ENCODE measurements around the gene RALA.
"Not testable (repeated sequence)": the region's sequence is repeated elsewhere in the genome, so short reads cannot be mapped to it uniquely, and the experiment has no call there.

RALA gene

GRCh38 chr7:39686261-39686924 is 63.0 kb downstream of the RALA start:
- DNase-seq (ENCODE audit: low spot score) = no peak

- DNase-seq (ENCODE audit: low spot score) = no peak
Measured at GRCh38 chr7:39688611-39689480, 65.5 kb downstream of the RALA start.

- DNase-seq (ENCODE audit: low spot score) = peak; percentile 34
Measured at GRCh38 chr7:39691821-39692220, 68.4 kb downstream of the RALA start.

- DNase-seq (ENCODE audit: low spot score) = not testable (repeated sequence)
Measured at GRCh38 chr7:39693086-39693485, 69.7 kb downstream of the RALA start.

- DNase-seq (ENCODE audit: low spot score) = no peak
Measured at GRCh38 chr7:39693812-39694211, 70.4 kb downstream of the RALA start.

GRCh38 chr7:39695852-39696586 is 72.6 kb downstream of the RALA start:
- DNase-seq (ENCODE audit: low spot score) = no peak

GRCh38 chr7:39696631-39697030 is 73.3 kb downstream of the RALA start:
- no peak for DNase-seq (ENCODE audit: low spot score)

GRCh38 chr7:39697483-39697882 is 74.1 kb downstream of the RALA start:
- no peak for DNase-seq (ENCODE audit: low spot score)

GRCh38 chr7:39700165-39700564 is 76.8 kb downstream of the RALA start:
- no peak for DNase-seq (ENCODE audit: low spot score)

- DNase-seq (ENCODE audit: low spot score) = no peak
Measured at GRCh38 chr7:39700932-39701331, 77.6 kb downstream of the RALA start.

GRCh38 chr7:39702133-39702532 is 78.8 kb downstream of the RALA start:
- DNase-seq (ENCODE audit: low spot score) = peak; percentile 52

- DNase-seq (ENCODE audit: low spot score) = no peak
Measured at GRCh38 chr7:39703144-39703543, 79.8 kb downstream of the RALA start.

- DNase-seq (ENCODE audit: low spot score) = no peak
Measured at GRCh38 chr7:39709029-39709428, 85.7 kb downstream of the RALA start.

- no peak for DNase-seq (ENCODE audit: low spot score)
Measured at GRCh38 chr7:39709768-39710311, 86.5 kb downstream of the RALA start.

GRCh38 chr7:39712751-39713150 is 89.4 kb downstream of the RALA start:
- DNase-seq (ENCODE audit: low spot score) = no peak

GRCh38 chr7:39714447-39715091 is 91.2 kb downstream of the RALA start:
- DNase-seq (ENCODE audit: low spot score) = no peak

GRCh38 chr7:39720586-39720985 is 97.2 kb downstream of the RALA start:
- DNase-seq (ENCODE audit: low spot score) = no peak

- DNase-seq (ENCODE audit: low spot score) = no peak
Measured at GRCh38 chr7:39721345-39721744, 98.0 kb downstream of the RALA start.

- no peak for DNase-seq (ENCODE audit: low spot score)
Measured at GRCh38 chr7:39721919-39722597, 98.7 kb downstream of the RALA start.

GRCh38 chr7:39727231-39728012 is 104.0 kb downstream of the RALA start:
- no peak for DNase-seq (ENCODE audit: low spot score)
